Natural killer cell (primary cell): ENCODE measurements around the gene CDC14A. TPM values are rescaled to one million over a fixed set of nuclear protein-coding genes. Genes with fewer than 3 reads are reported as not detected.
A peak's percentile ranks its signal among the peaks of the same experiment; 100 is the strongest.

Experiments
- ATAC-seq, 3 donors: fragments of 150-1000 bp in 2 of 3; fragments of 200-7000 bp in 1 of 3; cut with Tn5 transposase; 1 replicate in 1 of 3; 2 replicates in 2 of 3; pipeline ENCODE4 v1.10.0; 2021; ENCODE audit warnings: mild to moderate bottlenecking in 2 of 3, moderate library complexity in 2 of 3
- DNase-seq, 2 donors: peaks; one replicate each; pipeline versions ENCODE4 v3.0.0 to v3.0.0-alpha.2; 2013 to 2021; ENCODE audit warnings: mixed read lengths in 1 of 2
- H3K27ac ChIP-seq: one replicate; pipeline ENCODE4 v1.5.1; 2013; ENCODE audit warnings: mild to moderate bottlenecking, low read length
- H3K27me3 ChIP-seq: one replicate; pipeline ENCODE4 v1.6.1; 2013; ENCODE audit warnings: low read length; ENCODE audit not compliant: control insufficient read depth, insufficient read depth
- H3K36me3 ChIP-seq: one replicate; pipeline ENCODE4 v1.6.1; 2013; ENCODE audit warnings: low read length; ENCODE audit not compliant: control insufficient read depth, insufficient read depth
- H3K4me1 ChIP-seq: one replicate; pipeline ENCODE4 v1.6.1; 2013; ENCODE audit warnings: low read length; ENCODE audit not compliant: control insufficient read depth, insufficient read depth
- H3K4me3 ChIP-seq: one replicate; pipeline ENCODE4 v1.5.1; 2013; ENCODE audit warnings: low read length
- H3K9me3 ChIP-seq: one replicate; pipeline ENCODE4 v1.6.1; 2013; ENCODE audit warnings: low read length; ENCODE audit not compliant: control insufficient read depth, insufficient read depth
- H3K27ac Mint-ChIP-seq, 2 donors: one replicate each; pipeline ENCODE4 v1.8.0; 2022; ENCODE audit warnings: mild to moderate bottlenecking in 2 of 2, mixed read lengths in 2 of 2, moderate library complexity in 1 of 2
- H3K27me3 Mint-ChIP-seq, 2 donors: one replicate each; pipeline ENCODE4 v1.8.0; 2022; ENCODE audit warnings: low read depth in 2 of 2, mixed read lengths in 2 of 2
- H3K36me3 Mint-ChIP-seq: one replicate; pipeline ENCODE4 v1.8.0; 2022; ENCODE audit warnings: mixed read lengths
- H3K4me1 Mint-ChIP-seq, 2 donors: one replicate each; pipeline ENCODE4 v1.8.0; 2022; ENCODE audit warnings: mixed read lengths in 2 of 2
- H3K4me3 Mint-ChIP-seq: one replicate; pipeline ENCODE4 v1.8.0; 2022; ENCODE audit warnings: mild to moderate bottlenecking, moderate library complexity, mixed read lengths
- H3K9me3 Mint-ChIP-seq, 2 donors: one replicate each; pipeline ENCODE4 v1.8.0; 2022; ENCODE audit warnings: mixed read lengths in 2 of 2
- WGBS: methylation state at CpG from one replicate; pipeline ENCODE4 v1.1.7; 2013; ENCODE audit warnings: missing lambda C conversion rate; ENCODE audit not compliant: insufficient coverage; 5-methylcytosine and 5-hydroxymethylcytosine counted together
- intact Hi-C: fragments of 100-400 bp; cut with micrococcal nuclease; formaldehyde crosslinking; loops from one replicate; pipeline ENCODE4 v1.14.2; 2022
- total RNA-seq, 4 donors: library from RNA; stranded (reverse); fragments of 120-200 nt in 1 of 4; gene quantifications; one replicate each; pipeline versions ENCODE4 v1.2.3 to v1.2.4, GENCODE V29; 2013 to 2022
- TF ChIP-seq, protein P1 (sequence below): fragments of 200-600 bp; IDR thresholded peaks from one replicate; pipeline ENCODE4 v1.8.0; 2022; ENCODE audit warnings: antibody characterized with exemption

The CDC14A gene
- total RNA-seq, 3 donors from 2014 or later (not counting 1 experiment from before 2014, with no cell fraction given), result 59.6 to 63.8 (median 60.1) TPM

DNA sequence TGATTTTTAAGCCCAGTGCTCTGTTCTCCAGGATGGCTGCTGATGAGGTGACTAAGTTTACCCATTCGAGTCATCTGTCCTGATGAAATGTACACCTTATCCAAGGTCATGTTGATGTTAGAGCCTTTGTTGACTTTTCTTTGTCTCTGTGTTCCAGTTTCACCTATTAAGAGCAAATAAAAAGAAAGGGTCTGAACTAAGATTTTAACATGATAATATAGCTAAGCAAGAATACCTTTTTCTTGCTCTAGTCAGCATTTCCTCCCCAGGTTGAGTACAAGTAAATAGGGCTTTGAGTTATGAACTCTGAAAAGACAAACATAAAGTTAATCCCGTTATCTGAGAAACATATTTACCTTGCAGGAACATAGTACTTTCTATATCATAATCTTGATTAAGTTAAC is 133.6 kb downstream of the CDC14A start:
- Mint-ChIP-seq H3K4me1 (no peaks in the 10 kb centered on the region), H3K4me3 (no peak overlapping the region), H3K36me3 (peaks cover 6% of the 10 kb centered on the region), H3K9me3 (no peaks in the 10 kb centered on the region), H3K27ac (peak overlapping the region in 1 of 2 donors; percentile 15), H3K27me3 (no peaks in the 10 kb centered on the region)
- TF ChIP-seq, protein P1, sequence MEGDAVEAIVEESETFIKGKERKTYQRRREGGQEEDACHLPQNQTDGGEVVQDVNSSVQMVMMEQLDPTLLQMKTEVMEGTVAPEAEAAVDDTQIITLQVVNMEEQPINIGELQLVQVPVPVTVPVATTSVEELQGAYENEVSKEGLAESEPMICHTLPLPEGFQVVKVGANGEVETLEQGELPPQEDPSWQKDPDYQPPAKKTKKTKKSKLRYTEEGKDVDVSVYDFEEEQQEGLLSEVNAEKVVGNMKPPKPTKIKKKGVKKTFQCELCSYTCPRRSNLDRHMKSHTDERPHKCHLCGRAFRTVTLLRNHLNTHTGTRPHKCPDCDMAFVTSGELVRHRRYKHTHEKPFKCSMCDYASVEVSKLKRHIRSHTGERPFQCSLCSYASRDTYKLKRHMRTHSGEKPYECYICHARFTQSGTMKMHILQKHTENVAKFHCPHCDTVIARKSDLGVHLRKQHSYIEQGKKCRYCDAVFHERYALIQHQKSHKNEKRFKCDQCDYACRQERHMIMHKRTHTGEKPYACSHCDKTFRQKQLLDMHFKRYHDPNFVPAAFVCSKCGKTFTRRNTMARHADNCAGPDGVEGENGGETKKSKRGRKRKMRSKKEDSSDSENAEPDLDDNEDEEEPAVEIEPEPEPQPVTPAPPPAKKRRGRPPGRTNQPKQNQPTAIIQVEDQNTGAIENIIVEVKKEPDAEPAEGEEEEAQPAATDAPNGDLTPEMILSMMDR, result no peak
- ATAC-seq, result no peak
- Histone ChIP-seq H3K4me3 (no peak overlapping the region), H3K4me1 (no peaks in the 10 kb centered on the region), H3K9me3 (no peaks in the 10 kb centered on the region), H3K27me3 (no peaks in the 10 kb centered on the region), H3K36me3 (peaks cover 42% of the 10 kb centered on the region), H3K27ac (no peak overlapping the region)
- 89% methylated on average over 1 of the region's 2 CpGs for WGBS
- DNase-seq, result no peak
- intact Hi-C loops, result no loop called here

- Mint-ChIP-seq H3K27me3 (no peaks in the 10 kb centered on the region), H3K4me3 (no peak overlapping the region), H3K27ac (no peak overlapping the region), H3K9me3 (no peaks in the 10 kb centered on the region), H3K4me1 (peaks cover 5 to 8% of the 10 kb centered on the region in 2 donors), H3K36me3 (peaks cover 18% of the 10 kb centered on the region)
- ATAC-seq (no peak), DNase-seq (no peak)
- Histone ChIP-seq H3K36me3 (peaks cover 42% of the 10 kb centered on the region), H3K4me3 (no peak overlapping the region), H3K4me1 (no peaks in the 10 kb centered on the region), H3K27me3 (no peaks in the 10 kb centered on the region), H3K27ac (no peak overlapping the region), H3K9me3 (no peaks in the 10 kb centered on the region)
- intact Hi-C loops, result no loop called here
- TF ChIP-seq, protein P1, result no peak
- 100% methylated on average over 1 of the region's 4 CpGs for WGBS
Measured at GRCh38 chr1:100494393-100495084, 142.2 kb downstream of the CDC14A start.

DNA sequence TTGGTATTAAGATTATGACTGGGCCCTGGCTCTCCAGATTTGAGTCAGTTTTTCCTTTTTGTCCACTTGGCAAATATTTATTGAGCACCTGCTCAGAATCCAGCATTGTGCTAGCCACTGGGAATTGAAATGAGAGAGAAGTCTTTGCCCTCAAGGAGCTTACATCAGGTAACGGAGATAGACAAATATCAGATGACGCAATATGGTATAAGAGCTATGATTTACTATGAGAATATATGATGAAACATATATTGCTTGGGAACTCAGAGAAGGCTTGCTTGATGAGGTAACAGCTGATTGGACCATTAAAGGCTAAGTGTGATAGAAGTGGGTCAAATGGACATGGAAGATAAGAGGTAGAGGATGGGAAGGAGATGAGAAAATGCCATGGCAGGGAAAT is 144.6 kb downstream of the CDC14A start:
- peaks cover 22% of the 10 kb centered on the region for H3K36me3 Mint-ChIP-seq
- H3K36me3 ChIP-seq, result peaks cover 56% of the 10 kb centered on the region
- H3K9me3 ChIP-seq, result no peaks in the 10 kb centered on the region
- intact Hi-C loops, result no loop called here
- TF ChIP-seq, protein P1, result no peak
- 100% methylated on average over 2 of the region's 2 CpGs for WGBS
- H3K27ac ChIP-seq, result no peak overlapping the region
- no peaks in the 10 kb centered on the region for H3K4me1 ChIP-seq
- no peaks in the 10 kb centered on the region for H3K27me3 Mint-ChIP-seq
- ATAC-seq (no peak), DNase-seq (no peak)
- H3K4me1 Mint-ChIP-seq, result peaks cover 5 to 7% of the 10 kb centered on the region in 2 donors
- no peak overlapping the region for H3K27ac Mint-ChIP-seq
- no peak overlapping the region for H3K4me3 Mint-ChIP-seq
- no peaks in the 10 kb centered on the region for H3K27me3 ChIP-seq
- no peak overlapping the region for H3K4me3 ChIP-seq
- no peaks in the 10 kb centered on the region for H3K9me3 Mint-ChIP-seq

GRCh38 chr1:100497796-100498195 is 145.5 kb downstream of the CDC14A start:
- ATAC-seq, result no peak
- no peak for DNase-seq
- Mint-ChIP-seq H3K27ac (no peak overlapping the region), H3K4me3 (no peak overlapping the region), H3K36me3 (peaks cover 22% of the 10 kb centered on the region), H3K4me1 (peaks cover 3 to 7% of the 10 kb centered on the region in 2 donors), H3K27me3 (no peaks in the 10 kb centered on the region), H3K9me3 (no peaks in the 10 kb centered on the region)
- Histone ChIP-seq H3K4me1 (no peaks in the 10 kb centered on the region), H3K9me3 (no peaks in the 10 kb centered on the region), H3K36me3 (peaks cover 58% of the 10 kb centered on the region), H3K27ac (no peak overlapping the region), H3K4me3 (no peak overlapping the region), H3K27me3 (no peaks in the 10 kb centered on the region)
- TF ChIP-seq, protein P1, result no peak
- 100% methylated on average over 4 of the region's 4 CpGs for WGBS
- intact Hi-C loops, result no loop called here
